RWPE1 (cell line): Measurements from ENCODE around the gene EHD4.

Experiments used
- CTCF ChIA-PET: fragments of 350-600 bp; sonication (Branson Sonifier 250); formaldehyde crosslinking; extraction: SDS; loops from one replicate; lab custom pipeline; 2021; lab: Yijun Ruan, JAX
- POLR2A ChIA-PET: fragments of 400-600 bp; formaldehyde crosslinking; extraction: SDS; loops from one replicate; lab custom pipeline; 2020; ENCODE audit warnings: antibody characterized with exemption; ENCODE audit not compliant: low non-redundant PET; lab: Yijun Ruan, JAX
- DNase-seq: peaks from one replicate; pipeline ENCODE4 v3.0.0; 2012; ENCODE audit warnings: low spot score
- H3K27ac ChIP-seq: fragments of 450-650 bp; 2 replicates; pipeline ENCODE4 v1.5.1; 2017
- TF ChIP-seq, protein P1 (sequence below): fragments of 450-650 bp; conservative IDR thresholded peaks from 2 replicates; pipeline ENCODE4 v1.5.1; 2017; ENCODE audit warnings: low read depth, mild to moderate bottlenecking

Gene EHD4

GRCh38 chr15:41854443-41854842, 117.9 kb downstream of the EHD4 start:
- ChIA-PET POLR2A (interaction anchor here (0.5 kb wide), 1 partner anchor 17 kb away, joined by 4 read pairs; no protein-coding TSS in a partner anchor), CTCF (no interaction called here)
- H3K27ac ChIP-seq, result no peak overlapping the region; the same call in 1 of the 2 replicates
- TF ChIP-seq, protein P1, sequence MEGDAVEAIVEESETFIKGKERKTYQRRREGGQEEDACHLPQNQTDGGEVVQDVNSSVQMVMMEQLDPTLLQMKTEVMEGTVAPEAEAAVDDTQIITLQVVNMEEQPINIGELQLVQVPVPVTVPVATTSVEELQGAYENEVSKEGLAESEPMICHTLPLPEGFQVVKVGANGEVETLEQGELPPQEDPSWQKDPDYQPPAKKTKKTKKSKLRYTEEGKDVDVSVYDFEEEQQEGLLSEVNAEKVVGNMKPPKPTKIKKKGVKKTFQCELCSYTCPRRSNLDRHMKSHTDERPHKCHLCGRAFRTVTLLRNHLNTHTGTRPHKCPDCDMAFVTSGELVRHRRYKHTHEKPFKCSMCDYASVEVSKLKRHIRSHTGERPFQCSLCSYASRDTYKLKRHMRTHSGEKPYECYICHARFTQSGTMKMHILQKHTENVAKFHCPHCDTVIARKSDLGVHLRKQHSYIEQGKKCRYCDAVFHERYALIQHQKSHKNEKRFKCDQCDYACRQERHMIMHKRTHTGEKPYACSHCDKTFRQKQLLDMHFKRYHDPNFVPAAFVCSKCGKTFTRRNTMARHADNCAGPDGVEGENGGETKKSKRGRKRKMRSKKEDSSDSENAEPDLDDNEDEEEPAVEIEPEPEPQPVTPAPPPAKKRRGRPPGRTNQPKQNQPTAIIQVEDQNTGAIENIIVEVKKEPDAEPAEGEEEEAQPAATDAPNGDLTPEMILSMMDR, result no peak
- no peak for DNase-seq

DNA sequence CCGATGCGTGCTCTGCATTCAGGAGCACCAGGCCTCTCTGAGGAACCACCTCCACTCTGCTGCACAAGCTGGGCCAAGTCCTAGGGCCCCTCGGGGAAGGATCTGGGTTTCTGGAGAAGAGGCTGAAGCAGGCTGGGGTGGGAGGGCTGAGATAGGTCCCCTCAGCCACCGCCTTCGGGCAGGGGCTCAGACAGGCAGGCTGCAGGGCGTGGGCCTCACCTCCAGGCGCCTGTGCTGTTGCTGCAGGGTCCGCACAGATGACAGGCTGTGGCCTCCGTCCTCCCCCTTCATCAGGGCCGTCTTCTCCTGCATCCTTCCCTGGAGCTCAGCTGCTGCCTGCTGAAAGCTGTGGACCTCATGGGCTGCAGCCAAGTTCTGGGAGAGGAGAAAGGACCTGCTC, 118.5 kb downstream of the EHD4 start:
- CTCF ChIA-PET, result no interaction called here
- DNase-seq, result no peak
- no peak overlapping the region for H3K27ac ChIP-seq
- TF ChIP-seq, protein P1, result no peak
- POLR2A ChIA-PET, result interaction anchor here (0.5 kb wide), 1 partner anchor 17 kb away, joined by 4 read pairs; no protein-coding TSS in a partner anchor

DNA sequence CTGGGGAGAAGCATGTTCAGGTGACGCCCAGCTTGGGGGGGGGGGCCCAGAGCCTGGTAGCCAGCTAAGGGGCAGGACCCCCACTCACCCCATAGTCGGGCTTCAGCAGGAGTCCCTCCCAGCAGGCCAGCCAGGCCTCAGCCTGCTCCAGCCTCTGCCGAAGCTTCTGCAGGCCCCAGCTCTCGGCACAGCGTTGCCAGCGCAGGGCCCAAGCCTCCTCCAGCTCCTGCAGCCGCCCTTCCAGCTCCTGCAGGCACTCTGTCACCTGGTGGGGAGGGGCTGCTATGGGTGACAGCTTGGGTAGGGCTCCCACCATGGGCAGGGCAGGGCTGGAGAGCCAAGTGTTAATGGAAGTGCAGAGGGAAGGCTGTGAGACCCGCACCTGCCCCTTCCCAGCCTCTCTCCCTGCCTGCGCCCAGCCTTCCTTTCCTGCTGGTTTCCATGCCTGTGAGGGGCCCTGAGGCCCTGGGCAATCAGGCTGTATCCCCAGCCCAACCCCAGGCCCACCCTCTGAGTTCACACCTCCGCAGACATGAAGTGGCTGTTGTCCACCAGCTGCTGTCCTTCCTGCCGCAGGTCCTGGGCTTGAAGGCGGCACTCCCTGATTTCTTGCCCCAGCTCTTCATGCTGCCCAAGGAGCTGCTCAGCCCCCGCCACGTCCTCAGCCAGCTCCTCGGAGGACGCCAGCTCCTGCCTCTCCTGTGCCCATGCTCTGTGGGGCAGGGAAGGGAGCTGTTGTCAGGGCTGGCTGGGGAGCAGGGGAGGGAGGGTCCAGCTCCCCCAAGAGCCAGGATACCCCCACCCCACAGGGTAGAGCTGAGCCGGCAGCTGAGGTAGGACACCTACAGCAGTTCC, 119.4 kb downstream of the EHD4 start:
- no peak for DNase-seq
- ChIA-PET POLR2A (interaction anchor here (1.6 kb wide), 1 partner anchor 15 kb away, joined by 5 read pairs; the partner anchor contains the start of gene PLA2G4B), CTCF (interaction anchor here (1.2 kb wide), 1 partner anchor 80 kb away, joined by 4 read pairs; no protein-coding TSS in a partner anchor)
- H3K27ac ChIP-seq, result peak overlapping the region; percentile 6; the same call in 1 of the 2 replicates
- TF ChIP-seq, protein P1, result no peak

- POLR2A ChIA-PET, result interaction anchor here (0.9 to 1.6 kb wide), 2 partner anchors 14 to 25 kb away, joined by 3 to 5 read pairs; partner anchors contain the start of gene PLA2G4B
These were observed 120.5 kb downstream of the EHD4 start for GRCh38 chr15:41851755-41852370.

GRCh38 chr15:41851167-41851523, 121.2 kb downstream of the EHD4 start:
- no peak for DNase-seq
- CTCF ChIA-PET, result interaction anchor here (0.6 to 0.9 kb wide), 2 partner anchors 9 to 238 kb away, joined by 3 read pairs; no protein-coding TSS in a partner anchor
- POLR2A ChIA-PET, result interaction anchor here (0.6 to 1.6 kb wide), 3 partner anchors 13 to 113 kb away, joined by 3 to 5 read pairs (median 3); partner anchors contain the start of gene PLA2G4B
- TF ChIP-seq, protein P1, result no peak
- H3K27ac ChIP-seq, result peak overlapping the region; percentile 84; the same call in 1 of the 2 replicates

More at GRCh38 chr15:41851755-41852370, 120.5 kb downstream of the EHD4 start:
- CTCF ChIA-PET, result interaction anchor here (1.2 kb wide), 1 partner anchor 79 kb away, joined by 4 read pairs; no protein-coding TSS in a partner anchor
- no peak for DNase-seq
- H3K27ac ChIP-seq, result peak overlapping the region; percentile 6; the same call in 1 of the 2 replicates
- TF ChIP-seq, protein P1, result no peak
